Adipocyte (in vitro differentiated cells): ENCODE results near the gene ST6GALNAC5.
"Not testable (repeated sequence)": the region's sequence is repeated elsewhere in the genome, so short reads cannot be mapped to it uniquely, and the experiment has no call there.

ENCODE experiments used
- DNase-seq: peaks from one replicate; pipeline ENCODE4 v3.0.0-alpha.2; 2015; ENCODE audit warnings: low read depth
- H3K27me3 ChIP-seq: replicated peaks from 2 replicates; pipeline ENCODE4 v1.7.0; 2013; ENCODE audit warnings: mild to moderate bottlenecking, low read length, moderate library complexity; ENCODE audit not compliant: control insufficient read depth, insufficient read depth
- H3K36me3 ChIP-seq: 2 replicates; pipeline ENCODE4 v1.7.0; 2013; ENCODE audit warnings: low read length, mild to moderate bottlenecking, moderate library complexity; ENCODE audit not compliant: control insufficient read depth, insufficient read depth, severe bottlenecking
- H3K4me1 ChIP-seq: 2 replicates; pipeline ENCODE4 v1.7.0; 2013; ENCODE audit warnings: mild to moderate bottlenecking, low read length, moderate library complexity; ENCODE audit not compliant: control insufficient read depth, insufficient read depth
- H3K4me3 ChIP-seq: 2 replicates; pipeline ENCODE4 v1.7.0; 2013; ENCODE audit warnings: mild to moderate bottlenecking, low read length, moderate library complexity
- H3K9ac ChIP-seq: 2 replicates; pipeline ENCODE4 v1.7.0; 2013; ENCODE audit warnings: mild to moderate bottlenecking, low read length, moderate library complexity
- H3K9me3 ChIP-seq: 2 replicates; pipeline ENCODE4 v1.7.0; 2013; ENCODE audit warnings: mild to moderate bottlenecking, low read length, moderate library complexity; ENCODE audit not compliant: control insufficient read depth

The ST6GALNAC5 gene

GRCh38 chr1:76867342-76868130 lies at the start of gene ST6GALNAC5:
ST6GALNAC5 (plus strand) TSS chr1:76867480.
- H3K27me3 ChIP-seq = peaks cover 4% of the 10 kb centered on the region
- peak within 1 kb of the TSS; percentile 56 for H3K9ac ChIP-seq
- peak; percentile 78 for DNase-seq
- peak within 1 kb of the TSS; percentile 81 for H3K4me3 ChIP-seq
- no peaks in the 10 kb centered on the region for H3K36me3 ChIP-seq
- H3K4me1 ChIP-seq = peaks cover 3% of the 10 kb centered on the region
- no peaks in the 10 kb centered on the region for H3K9me3 ChIP-seq

GRCh38 chr1:76820028-76820427 lies 47.3 kb upstream of the ST6GALNAC5 start:
- Histone ChIP-seq H3K9me3 (no peaks in the 10 kb centered on the region), H3K4me3 (no peak overlapping the region), H3K27me3 (peaks cover 4% of the 10 kb centered on the region), H3K4me1 (no peaks in the 10 kb centered on the region), H3K9ac (no peak overlapping the region), H3K36me3 (no peaks in the 10 kb centered on the region)
- DNase-seq = no peak

- not testable (repeated sequence) for H3K9me3 ChIP-seq, H3K4me1 ChIP-seq, DNase-seq, H3K4me3 ChIP-seq, H3K9ac ChIP-seq, H3K36me3 ChIP-seq, H3K27me3 ChIP-seq
Measured at GRCh38 chr1:76822961-76823360, 44.3 kb upstream of the ST6GALNAC5 start.

GRCh38 chr1:76824106-76824505 lies 43.2 kb upstream of the ST6GALNAC5 start:
- H3K27me3 ChIP-seq = no peaks in the 10 kb centered on the region
- H3K4me1 ChIP-seq = peaks cover 4% of the 10 kb centered on the region
- no peaks in the 10 kb centered on the region for H3K9me3 ChIP-seq
- no peaks in the 10 kb centered on the region for H3K36me3 ChIP-seq
- H3K4me3 ChIP-seq = no peak overlapping the region
- H3K9ac ChIP-seq = no peak overlapping the region
- DNase-seq = no peak

- H3K36me3 ChIP-seq = no peaks in the 10 kb centered on the region
- H3K9me3 ChIP-seq = no peaks in the 10 kb centered on the region
- DNase-seq = peak; percentile 29
- H3K27me3 ChIP-seq = no peaks in the 10 kb centered on the region
- no peak overlapping the region for H3K9ac ChIP-seq
- no peak overlapping the region for H3K4me3 ChIP-seq
- H3K4me1 ChIP-seq = peaks cover 4% of the 10 kb centered on the region
Measured at GRCh38 chr1:76826072-76826845, 41.0 kb upstream of the ST6GALNAC5 start.

- Histone ChIP-seq H3K36me3 (no peaks in the 10 kb centered on the region), H3K9ac (no peak overlapping the region), H3K4me1 (peaks cover 4% of the 10 kb centered on the region), H3K9me3 (no peaks in the 10 kb centered on the region), H3K4me3 (no peak overlapping the region), H3K27me3 (no peaks in the 10 kb centered on the region)
- no peak for DNase-seq
Measured at GRCh38 chr1:76827066-76827465, 40.2 kb upstream of the ST6GALNAC5 start.

GRCh38 chr1:76830373-76830772 lies 36.9 kb upstream of the ST6GALNAC5 start:
- no peaks in the 10 kb centered on the region for H3K27me3 ChIP-seq
- no peak overlapping the region for H3K4me3 ChIP-seq
- no peaks in the 10 kb centered on the region for H3K9me3 ChIP-seq
- DNase-seq = no peak
- no peaks in the 10 kb centered on the region for H3K36me3 ChIP-seq
- H3K9ac ChIP-seq = no peak overlapping the region
- H3K4me1 ChIP-seq = peaks cover 4% of the 10 kb centered on the region

- Histone ChIP-seq H3K4me3 (no peak overlapping the region), H3K27me3 (no peaks in the 10 kb centered on the region), H3K36me3 (no peaks in the 10 kb centered on the region), H3K4me1 (no peaks in the 10 kb centered on the region), H3K9me3 (no peaks in the 10 kb centered on the region), H3K9ac (no peak overlapping the region)
- DNase-seq = no peak
Measured at GRCh38 chr1:76832521-76832920, 34.8 kb upstream of the ST6GALNAC5 start.

- no peak overlapping the region for H3K9ac ChIP-seq
- no peak for DNase-seq
- no peaks in the 10 kb centered on the region for H3K4me1 ChIP-seq
- no peak overlapping the region for H3K4me3 ChIP-seq
- no peaks in the 10 kb centered on the region for H3K36me3 ChIP-seq
- H3K27me3 ChIP-seq = no peaks in the 10 kb centered on the region
- no peaks in the 10 kb centered on the region for H3K9me3 ChIP-seq
Measured at GRCh38 chr1:76833151-76833550, 34.1 kb upstream of the ST6GALNAC5 start.

GRCh38 chr1:76833856-76834255 lies 33.4 kb upstream of the ST6GALNAC5 start:
- no peaks in the 10 kb centered on the region for H3K27me3 ChIP-seq
- no peaks in the 10 kb centered on the region for H3K9me3 ChIP-seq
- H3K9ac ChIP-seq = no peak overlapping the region
- no peak overlapping the region for H3K4me3 ChIP-seq
- H3K36me3 ChIP-seq = no peaks in the 10 kb centered on the region
- H3K4me1 ChIP-seq = no peaks in the 10 kb centered on the region
- no peak for DNase-seq

GRCh38 chr1:76835203-76835602 lies 32.1 kb upstream of the ST6GALNAC5 start:
- Histone ChIP-seq H3K9ac (no peak overlapping the region), H3K27me3 (no peaks in the 10 kb centered on the region), H3K36me3 (no peaks in the 10 kb centered on the region), H3K4me1 (no peaks in the 10 kb centered on the region), H3K4me3 (no peak overlapping the region), H3K9me3 (no peaks in the 10 kb centered on the region)
- DNase-seq = peak; percentile 50
